ENCODE data around the gene GPD1. TPM values are rescaled to one million over a fixed set of nuclear protein-coding genes. Genes with fewer than 3 reads are reported as not detected.

GPD1 gene
- total RNA-seq, 1 experiment from 2014 or later, result 1.6 TPM

GRCh38 chr12:50066402-50066801 lies 37.4 kb upstream of the GPD1 start (continued):
- no peak for TF ChIP-seq REST (IDR thresholded peaks at IDR 0.05; ENCODE audit: low read depth)
- TF ChIP-seq JUND (IDR thresholded peaks at IDR 0.05), result no peak
- TF ChIP-seq ZBTB33 (IDR thresholded peaks at IDR 0.05; ENCODE audit: extremely low read depth, insufficient replicate concordance, low read length), result no peak
- TF ChIP-seq ZNF274 (IDR thresholded peaks at IDR 0.05; ENCODE audit: low read depth, low read length), result no peak
- no peak for TF ChIP-seq CBX3 (IDR thresholded peaks at IDR 0.05; ENCODE audit: low read depth)
- TF ChIP-seq EZH2phosphoT487 (IDR thresholded peaks at IDR 0.05; ENCODE audit: borderline replicate concordance), result no peak
- TF ChIP-seq POLR2AphosphoS5 (IDR thresholded peaks at IDR 0.05; ENCODE audit: low read depth, low read length), result no peak
- no peak for TF ChIP-seq FOSL1 (IDR thresholded peaks at IDR 0.05; ENCODE audit: low read depth)
- no peak for TF ChIP-seq SP1 (IDR thresholded peaks at IDR 0.05; ENCODE audit: low read depth)
- TF ChIP-seq SRF (IDR thresholded peaks at IDR 0.05; ENCODE audit: low read depth), result no peak; the same call in 1 of the 2 replicates

All from HCT116 (cell line).